GM18861 (cell line): ENCODE data around the gene PLPP1.

Experiments used
- ATAC-seq: cut with Tn5 transposase; IDR thresholded peaks from one replicate; pipeline ENCODE4 v1.9.1; 2021; ENCODE audit not compliant: unreplicated experiment

The PLPP1 gene

GRCh38 chr5:55411876-55412275 is 122.9 kb downstream of the PLPP1 start:
- no peak for ATAC-seq

- no peak for ATAC-seq
These were observed 123.9 kb downstream of the PLPP1 start for GRCh38 chr5:55410845-55411244.

GRCh38 chr5:55409775-55410174 is 125.0 kb downstream of the PLPP1 start:
- ATAC-seq: no peak

- ATAC-seq: no peak
These were observed 126.8 kb downstream of the PLPP1 start for GRCh38 chr5:55407984-55408383.

GRCh38 chr5:55407059-55407684 is 127.6 kb downstream of the PLPP1 start:
- ATAC-seq: no peak

- no peak for ATAC-seq
These were observed 128.5 kb downstream of the PLPP1 start for GRCh38 chr5:55406292-55406691.

GRCh38 chr5:55402199-55402598 is 132.6 kb downstream of the PLPP1 start:
- no peak for ATAC-seq

GRCh38 chr5:55393501-55394175 is 141.1 kb downstream of the PLPP1 start:
- ATAC-seq: no peak

GRCh38 chr5:55392669-55393068 is 142.1 kb downstream of the PLPP1 start:
- no peak for ATAC-seq

- ATAC-seq: no peak
These were observed 143.1 kb downstream of the PLPP1 start for GRCh38 chr5:55391707-55392106.

- no peak for ATAC-seq
These were observed 146.9 kb downstream of the PLPP1 start for GRCh38 chr5:55387865-55388264.

GRCh38 chr5:55386356-55386755 is 148.4 kb downstream of the PLPP1 start:
- ATAC-seq: no peak

GRCh38 chr5:55385846-55386245 is 148.9 kb downstream of the PLPP1 start:
- no peak for ATAC-seq

GRCh38 chr5:55385227-55385626 is 149.5 kb downstream of the PLPP1 start:
- ATAC-seq: no peak

- no peak for ATAC-seq
These were observed 150.7 kb downstream of the PLPP1 start for GRCh38 chr5:55384072-55384471.

GRCh38 chr5:55383254-55383653 is 151.5 kb downstream of the PLPP1 start:
- ATAC-seq: no peak

GRCh38 chr5:55377810-55378209 is 157.0 kb downstream of the PLPP1 start:
- ATAC-seq: no peak
